Measurements from ENCODE around the gene CTBP2.

Gene CTBP2

DNA sequence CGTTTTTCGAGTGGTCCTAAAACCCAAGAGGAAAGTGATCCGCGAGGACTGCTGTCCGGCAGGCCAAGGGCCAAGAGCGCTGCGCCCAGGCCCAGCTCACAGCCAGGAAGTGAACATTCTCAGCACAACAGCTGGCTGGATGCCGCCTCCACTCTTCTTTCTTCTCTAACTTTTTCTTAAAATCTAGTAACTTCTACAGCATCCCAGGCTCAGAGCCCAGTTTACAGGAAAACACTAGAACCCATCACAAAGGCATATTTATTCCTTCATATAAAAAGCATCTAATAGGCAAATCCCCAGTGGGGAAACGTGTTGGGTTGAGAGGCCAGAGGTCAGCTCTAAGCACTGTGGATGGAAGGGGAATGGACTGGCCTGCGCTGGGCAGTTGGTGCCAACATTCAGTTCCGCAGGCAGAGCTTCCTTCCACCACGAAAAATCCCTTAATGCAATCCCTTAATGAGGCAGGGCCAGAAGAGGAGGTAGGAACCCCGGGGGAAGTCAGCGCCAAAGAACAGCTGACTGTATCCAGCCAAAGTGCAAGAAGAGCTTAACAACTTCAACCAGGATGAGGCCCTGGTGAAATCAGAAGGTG is 143.7 kb downstream of the CTBP2 start:
- no peak for DNase-seq

DNA sequence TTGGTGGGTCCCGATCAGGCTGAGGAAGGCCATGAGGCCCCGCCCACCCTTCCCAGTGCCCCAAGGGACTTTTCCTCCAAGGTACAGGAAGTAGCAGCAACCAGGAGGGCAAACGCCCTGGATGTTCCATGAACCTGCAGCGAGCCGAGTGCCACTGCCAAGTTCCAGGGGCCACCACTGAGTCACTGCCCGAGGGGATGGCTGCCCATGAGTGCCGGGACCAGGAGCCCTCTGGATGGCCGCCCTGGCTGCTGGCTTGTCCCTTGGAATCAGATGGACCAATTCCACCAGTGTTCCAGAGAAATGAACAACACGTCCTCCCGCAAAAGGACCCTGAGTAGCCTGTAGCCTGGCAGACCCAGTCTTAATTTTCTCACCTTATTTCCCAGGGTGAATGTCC is 144.2 kb downstream of the CTBP2 start:
- no peak for DNase-seq

DNA sequence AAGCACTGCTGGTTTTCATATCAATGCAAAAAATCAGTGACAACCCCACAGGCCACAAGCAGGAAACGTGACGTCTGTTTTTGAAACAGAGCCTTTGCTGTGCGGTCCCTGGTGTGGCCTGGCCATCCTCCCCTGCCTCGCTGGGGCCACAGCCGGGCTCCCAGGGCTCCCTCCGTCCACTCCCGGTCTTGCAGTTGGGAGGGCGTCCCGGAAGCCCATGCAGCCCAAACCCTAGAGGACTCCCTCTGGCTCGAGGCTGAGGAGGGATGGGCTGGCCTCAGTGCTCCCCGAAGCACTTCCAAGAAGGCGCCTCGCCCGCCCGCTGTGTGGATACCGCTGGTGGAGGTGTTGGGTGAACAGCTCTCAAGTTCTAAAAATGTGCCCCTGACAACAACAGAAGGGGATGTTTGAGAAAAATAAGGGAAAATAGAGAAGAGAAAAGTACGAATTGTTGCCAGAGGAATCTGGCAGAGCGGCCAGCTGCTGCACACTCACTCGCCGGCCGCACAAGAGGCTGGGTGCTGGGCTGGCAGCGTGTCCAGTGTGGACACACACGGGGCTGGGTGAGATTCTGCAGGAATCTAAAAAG is 144.9 kb downstream of the CTBP2 start:
- DNase-seq = no peak

DNA sequence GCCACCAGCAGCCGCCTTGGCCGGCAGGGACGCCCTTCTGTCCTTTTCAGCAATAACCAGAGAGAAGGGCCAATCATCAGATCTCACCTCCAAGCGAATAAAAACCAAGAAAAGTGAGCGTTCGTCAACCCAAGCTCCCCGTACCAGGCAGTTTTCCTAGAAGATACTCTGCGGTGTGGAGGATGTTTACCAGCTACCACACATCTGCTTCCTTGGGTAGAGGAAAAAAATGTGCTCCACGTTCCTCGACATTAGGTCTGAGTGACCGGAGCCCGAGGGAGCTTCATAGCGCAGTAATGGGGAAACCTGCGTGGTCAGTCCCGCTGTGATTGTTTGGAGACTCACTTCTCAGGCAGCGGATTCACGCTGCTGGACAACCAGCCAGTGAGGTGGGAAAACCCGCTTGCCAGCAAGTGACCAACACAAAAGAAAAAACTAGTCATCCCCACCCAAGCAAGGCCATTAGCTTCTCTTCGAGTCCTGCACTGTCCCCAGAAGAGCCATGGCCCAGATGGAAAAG is 145.5 kb downstream of the CTBP2 start:
- no peak for DNase-seq

DNA sequence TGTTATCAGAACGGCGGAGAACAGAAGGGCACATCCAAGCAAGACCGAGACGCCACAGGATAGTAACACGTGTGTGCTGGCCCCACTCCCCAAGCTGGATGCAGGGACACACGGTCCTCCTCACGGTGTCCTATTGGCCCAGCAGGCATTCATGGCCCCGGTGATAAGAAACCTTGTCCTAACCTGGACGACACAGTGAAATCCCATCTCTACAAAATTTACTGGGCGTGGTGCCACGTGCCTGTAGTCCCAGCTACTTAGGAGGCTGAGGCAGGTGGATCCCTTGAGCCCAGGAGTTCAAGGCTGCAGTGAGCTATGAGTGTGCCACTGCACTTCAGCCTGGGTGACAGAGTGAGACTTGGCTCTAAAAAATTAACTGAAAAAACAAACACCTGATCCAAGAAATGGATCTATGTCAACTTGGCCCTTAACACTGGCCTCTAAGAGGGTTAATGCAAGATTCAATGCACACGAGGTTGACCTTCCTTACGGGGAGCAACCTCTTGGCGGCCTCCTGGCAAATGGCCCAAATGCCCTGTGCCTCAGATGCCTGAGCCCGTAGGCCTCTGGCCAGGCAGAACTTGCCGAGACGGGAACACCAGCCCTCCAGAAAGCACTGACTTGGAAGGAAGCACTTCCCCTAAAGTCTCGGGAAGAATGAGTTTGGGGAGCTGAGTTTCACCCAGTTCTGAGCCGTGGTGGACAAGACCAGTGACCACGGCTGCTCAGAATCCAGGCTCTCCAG is 146.1 kb downstream of the CTBP2 start:
- no peak for DNase-seq

DNA sequence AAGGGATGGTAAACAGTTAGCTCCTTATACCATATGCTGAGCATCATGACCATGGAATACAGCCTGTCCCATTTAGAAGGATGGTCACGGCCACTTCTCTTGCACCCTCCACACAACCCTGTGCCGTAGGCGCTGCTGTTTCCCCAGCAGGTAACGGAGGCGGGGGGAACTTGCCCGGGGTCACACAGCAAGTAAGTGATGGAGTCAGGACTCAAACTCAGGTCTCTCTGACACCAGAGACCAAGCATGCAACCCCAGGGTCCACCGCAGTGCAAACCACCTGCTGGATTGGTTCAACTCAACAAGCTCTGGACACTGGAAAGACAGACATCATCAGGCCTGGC is 146.9 kb downstream of the CTBP2 start:
- no peak for DNase-seq

DNA sequence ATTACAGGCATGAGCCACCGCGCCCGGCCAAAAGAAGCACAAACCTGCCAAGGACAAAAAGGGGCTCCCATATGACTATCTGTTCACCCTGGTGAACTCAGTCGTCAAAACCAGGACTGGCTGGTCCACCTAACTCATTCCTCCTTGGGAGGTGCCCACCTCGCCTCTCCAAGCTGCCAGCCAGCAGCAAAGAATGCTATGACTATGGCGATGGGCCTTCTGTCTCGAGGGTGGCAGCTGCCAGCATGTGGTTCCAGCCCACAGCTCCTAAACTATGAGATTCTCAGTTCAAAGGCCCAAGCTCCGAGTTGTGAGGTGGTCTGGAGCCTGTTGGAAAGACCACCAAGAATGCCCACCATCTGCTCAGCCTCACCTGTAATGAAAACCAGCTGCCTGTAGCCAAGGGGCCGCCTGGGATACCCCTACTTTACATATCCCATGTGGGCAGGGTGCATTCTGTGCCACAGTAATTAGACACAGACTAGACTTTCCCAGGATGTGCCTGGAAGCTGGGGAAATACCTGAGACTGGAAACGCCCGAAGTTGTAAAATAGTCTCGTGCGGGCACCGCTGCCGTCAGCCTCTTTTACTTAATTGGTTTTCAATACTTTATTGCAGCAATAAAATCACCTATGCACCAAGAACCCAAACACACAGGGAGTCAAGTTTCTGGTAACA is 147.4 kb downstream of the CTBP2 start:
- DNase-seq = no peak

DNA sequence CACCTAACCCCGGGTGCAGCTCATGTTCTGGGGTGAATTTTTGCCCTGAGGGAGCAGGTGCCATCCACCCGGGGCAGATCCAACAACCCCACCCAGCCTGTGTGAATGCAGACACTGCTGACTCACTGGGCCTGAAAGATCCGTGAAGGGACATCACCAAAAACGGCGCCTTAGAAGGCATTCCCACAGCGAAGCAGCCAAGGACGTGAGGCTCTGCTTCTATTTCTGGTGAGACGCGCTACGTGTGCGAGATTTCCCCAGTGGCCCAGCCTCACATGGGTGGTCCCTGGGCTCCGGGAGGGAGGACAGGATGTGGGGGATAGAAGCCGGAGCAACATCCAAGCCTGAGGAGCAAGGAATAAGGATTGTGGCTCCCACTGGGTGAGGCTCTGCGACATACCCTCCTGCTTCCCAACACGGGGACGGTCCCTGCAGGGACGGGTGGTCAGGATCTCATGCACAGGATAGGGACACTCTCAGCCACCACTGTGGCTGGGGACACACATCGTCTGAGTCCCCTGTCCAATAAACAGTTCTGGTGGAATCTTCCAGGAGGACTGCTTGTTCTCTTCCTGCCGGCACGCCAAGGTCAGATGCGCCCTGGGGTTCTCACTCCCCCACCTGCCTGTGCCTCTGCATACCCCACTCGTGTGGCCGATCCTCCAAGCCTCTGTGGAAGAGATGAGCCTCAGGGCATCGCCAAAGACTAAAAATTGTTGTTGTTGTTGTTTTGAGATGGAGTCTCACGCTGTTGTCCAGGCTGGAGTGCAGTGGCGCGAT is 148.2 kb downstream of the CTBP2 start:
- DNase-seq = no peak

DNA sequence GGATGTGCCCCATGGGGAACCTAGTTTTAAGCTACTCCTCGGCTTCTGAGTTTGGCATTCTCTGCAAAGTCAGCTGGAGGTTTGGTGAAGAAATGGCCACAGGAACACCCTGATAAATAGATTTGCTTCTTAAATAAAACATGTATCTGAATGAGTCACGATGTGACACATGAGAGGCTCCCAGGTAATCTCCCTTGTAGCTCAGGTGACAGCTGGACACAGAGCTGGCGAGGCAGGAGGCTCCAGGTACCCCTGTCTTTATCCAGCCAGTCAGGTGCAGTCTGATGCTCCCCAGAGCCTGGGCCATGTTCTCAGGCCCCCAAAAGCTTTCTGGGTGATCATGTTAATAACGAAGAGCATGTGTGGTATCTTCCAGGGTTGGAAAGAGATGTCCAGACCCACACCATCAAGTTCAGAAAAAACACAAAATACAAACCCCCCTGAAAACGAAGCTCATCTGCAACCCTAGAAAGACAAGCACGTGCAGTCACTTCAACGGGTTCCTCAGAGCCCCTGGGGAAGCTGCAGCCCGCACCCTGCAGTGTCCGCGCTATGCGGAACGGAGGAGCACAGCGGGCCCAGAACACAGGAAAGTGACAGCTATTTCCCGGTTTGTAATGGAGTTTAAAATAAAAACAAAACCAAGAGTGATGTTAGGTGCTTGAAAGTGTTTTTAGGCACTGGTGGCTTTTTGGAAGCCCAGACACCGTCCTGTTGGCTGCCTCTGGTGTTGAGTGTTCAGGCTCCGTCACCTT is 149.0 kb downstream of the CTBP2 start:
- no peak for DNase-seq

DNA sequence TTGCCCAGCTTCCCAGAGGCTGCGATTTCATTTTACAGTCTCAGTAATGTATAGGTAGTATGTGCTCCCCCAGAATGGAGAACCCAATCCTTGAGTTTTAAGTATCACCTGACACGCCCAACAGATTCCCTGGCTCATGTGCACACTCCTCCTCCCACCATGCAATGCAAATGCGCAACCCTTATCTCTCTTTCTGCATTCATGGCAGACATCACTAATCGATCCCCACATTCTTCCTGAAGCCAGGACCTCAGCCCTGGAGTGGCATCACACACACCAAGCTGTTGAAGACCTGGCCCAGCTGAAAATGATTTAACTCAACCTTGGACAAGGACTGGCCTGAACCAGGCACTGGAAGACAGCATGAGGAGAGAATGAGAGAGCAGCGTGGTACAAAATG is 150.0 kb downstream of the CTBP2 start:
- no peak for DNase-seq

DNA sequence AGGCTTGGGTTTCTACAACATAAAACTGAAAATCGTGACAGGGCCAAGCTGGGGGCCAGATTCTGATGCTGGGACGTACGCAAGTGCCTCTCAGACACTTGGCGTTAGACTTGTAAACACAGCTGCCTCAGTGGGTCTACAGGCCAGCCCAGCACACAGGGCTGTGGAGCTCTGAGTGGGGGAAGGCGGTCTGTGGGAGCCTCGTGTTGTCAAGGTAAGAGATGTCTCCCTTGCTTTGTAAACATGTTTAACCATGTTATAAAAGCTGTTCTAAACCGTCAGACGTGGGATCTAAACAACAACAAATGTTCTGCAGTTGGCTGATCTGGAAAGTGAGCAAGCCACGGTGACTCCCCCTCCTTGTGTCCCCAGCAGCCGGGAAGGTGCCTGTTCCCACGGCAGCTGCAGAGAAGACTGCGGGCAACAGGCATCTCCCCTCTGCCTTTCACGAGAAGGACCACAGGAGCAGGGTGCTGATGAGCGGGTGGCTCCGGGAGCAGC is 150.7 kb downstream of the CTBP2 start:
- no peak for DNase-seq

DNA sequence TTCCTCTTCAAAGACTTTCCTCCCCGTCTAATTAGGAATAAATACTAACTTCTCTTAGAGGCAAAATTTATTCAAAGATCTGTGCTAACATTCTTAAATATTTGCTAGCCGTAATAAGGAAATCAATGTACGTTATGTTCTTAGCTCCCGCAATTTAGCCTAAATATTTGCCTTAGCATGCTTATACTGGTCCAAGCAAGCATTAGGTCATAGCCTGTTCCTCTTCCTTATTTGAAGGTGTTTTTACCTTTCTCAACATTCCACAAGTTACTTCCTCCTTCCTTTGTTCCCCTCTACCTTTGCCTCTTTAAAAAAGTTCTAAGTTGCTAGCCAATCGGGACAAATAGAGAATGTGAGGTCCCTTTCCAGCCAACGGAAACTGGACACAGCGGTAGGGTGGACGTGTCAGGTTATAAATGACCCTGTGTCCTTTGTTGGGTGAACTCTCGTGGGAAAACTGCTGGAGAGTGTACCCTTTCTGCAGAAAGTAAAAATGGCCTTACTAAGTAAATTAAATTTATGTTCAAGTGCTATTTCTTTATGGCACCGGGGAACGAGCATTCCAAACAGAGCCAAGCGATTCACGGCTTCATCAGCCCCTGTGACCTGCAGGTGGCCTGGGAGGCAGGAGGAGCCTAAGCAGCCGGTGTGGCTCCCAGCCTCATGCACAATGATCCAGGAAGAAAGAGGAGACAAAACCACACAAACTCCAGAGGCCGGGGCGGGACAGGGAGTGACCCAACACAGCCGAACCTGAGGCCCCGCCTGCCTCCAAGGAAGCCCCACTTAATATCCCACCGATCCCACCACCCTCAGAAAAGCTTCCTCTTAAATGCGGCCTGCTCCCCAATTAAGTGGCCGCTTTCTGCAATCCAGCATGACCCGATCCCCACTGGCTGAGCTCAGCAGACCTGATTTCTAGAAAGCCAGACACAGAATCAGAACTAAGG is 151.4 kb downstream of the CTBP2 start:
- DNase-seq = no peak

DNA sequence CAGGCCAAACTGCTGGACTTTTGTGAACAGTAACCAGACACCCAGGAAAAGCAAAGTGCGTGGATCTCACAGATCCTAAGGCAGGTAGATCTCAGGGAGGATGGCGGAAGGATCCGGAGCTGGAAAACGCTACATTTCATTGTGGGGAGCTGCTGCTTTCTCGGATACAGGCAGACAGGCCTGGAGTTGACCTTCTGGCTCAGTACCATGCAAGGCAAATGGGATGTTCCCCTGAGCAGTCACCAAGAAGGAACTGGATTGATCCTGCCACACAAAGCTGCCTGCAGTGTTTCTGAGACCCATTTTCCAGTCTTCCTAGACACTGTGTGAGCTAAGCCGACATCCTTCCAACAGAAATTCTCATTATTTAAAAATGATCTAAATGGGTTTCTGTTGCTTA is 152.9 kb downstream of the CTBP2 start:
- DNase-seq = no peak

DNA sequence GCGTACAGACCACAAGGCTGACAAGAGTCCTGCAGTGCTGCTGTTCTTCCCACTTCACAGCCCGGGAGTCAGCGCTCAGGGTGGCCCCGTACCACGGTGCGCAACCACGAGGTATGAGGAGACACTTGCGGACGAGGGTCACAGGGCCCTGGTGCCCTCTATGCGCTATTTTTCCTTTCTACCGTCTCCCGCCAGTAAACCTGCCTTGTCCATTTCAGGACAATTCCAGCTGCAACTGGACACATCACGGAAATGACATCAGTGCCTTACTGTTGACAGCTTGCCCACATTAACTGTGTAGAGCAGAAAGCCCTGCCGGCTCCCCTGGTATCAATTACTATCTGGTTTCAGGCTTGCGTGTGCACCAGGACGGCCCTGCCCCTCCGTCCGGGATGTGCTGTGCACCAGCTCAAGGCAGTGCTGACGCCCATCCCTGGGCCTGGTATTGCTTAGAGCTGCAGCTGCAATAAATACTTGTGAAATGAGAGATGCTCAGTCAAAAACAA is 153.4 kb downstream of the CTBP2 start:
- peak; percentile 37 for DNase-seq

DNA sequence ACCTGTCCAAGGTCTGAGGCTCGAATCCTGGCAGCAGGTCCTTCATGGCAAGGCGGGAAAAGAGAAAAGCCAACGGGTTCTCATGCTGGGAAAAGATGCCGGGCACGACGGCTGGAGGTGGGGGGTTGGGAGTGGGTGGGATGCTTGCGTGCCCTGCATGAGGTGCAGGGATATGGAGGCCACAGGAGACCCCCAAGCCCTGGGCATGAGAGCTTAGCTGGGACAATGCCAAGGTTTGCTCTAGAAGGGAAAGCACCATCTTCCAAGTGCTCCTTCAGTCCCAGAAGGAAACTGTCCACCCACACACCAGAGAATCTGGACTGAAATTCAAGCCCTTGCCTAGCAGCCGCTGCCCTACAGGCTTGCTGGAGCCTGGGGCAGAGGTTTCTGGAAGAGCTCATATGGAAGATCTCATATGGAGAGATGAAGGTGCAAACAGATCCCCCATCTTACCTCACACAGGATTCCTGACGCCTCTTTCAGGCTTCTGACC is 154.1 kb downstream of the CTBP2 start:
- DNase-seq = no peak

DNA sequence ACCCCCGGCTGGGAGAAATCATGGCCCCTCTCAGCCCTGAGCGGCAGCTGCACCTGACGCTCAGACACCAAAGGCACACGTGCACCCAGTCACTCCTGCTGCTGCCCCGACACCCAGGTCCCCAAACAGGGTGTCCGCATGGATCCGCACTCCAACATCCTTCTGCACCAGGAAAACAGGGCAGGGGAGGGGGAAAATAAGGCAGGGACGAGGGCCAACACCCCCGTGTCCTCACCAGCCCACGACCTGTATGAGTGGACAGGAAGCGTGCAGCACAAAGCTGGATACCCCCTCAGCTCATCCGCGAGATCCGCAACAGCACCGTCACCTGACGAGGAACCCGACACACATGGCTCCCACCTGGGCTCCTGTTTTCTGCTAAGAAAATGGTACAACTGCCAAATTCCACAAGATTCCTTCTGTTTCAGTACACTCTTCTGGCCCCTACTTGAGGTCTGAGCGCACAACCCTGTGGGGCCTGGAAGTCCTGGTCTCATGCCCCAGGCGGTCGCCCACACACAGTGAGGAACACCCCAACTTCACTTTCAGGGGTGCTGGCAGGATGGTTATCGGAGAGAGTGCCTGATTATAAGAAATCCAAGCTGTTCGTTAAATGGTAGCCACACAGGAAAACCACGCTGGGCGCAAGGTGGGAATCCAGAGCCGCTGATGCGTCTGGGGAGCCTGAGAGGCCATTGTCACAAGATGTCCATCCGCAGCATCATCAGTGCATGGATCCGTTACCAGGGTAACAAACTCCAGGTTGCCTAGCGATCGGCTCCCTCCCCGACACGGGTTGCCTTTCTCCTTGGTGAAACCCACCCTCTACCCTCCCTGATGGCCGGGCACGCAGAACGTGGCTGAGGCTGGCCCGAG is 154.8 kb downstream of the CTBP2 start:
- DNase-seq = no peak

DNA sequence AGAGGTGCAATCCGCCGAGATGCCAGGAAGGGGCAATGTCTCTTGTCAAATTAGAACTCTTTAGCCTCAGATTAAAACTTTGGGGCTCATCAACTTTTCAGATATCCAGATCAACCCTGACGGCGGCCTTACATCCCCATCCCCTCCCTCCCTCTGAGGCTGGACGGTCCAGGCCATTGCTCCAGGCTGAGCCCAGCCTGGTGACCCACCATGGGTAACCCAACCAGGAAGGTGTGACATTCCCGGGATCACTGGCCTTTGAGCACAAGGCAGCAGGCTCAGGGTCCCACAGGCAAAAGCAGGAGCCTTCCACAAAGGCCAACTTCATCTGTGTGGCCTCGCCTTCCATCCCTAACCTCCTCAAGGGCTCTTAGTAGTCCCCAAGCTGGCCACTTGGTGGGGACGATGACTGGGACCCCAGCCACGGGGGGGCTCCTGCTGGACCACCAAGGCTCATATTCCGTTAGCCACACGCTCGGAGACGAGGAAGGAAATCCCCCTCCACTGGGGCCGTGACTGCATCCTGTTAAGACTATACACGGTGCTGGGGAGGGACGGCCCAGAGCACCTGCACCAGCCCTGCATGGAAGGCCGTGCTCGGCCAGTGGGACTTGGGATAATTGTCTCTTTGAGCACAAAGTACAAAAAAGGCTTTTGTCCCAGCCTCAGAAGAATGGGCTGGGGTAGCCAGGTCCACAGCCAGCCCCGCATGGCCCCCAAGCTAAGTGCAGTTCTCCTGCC is 155.6 kb downstream of the CTBP2 start:
- no peak for DNase-seq

DNA sequence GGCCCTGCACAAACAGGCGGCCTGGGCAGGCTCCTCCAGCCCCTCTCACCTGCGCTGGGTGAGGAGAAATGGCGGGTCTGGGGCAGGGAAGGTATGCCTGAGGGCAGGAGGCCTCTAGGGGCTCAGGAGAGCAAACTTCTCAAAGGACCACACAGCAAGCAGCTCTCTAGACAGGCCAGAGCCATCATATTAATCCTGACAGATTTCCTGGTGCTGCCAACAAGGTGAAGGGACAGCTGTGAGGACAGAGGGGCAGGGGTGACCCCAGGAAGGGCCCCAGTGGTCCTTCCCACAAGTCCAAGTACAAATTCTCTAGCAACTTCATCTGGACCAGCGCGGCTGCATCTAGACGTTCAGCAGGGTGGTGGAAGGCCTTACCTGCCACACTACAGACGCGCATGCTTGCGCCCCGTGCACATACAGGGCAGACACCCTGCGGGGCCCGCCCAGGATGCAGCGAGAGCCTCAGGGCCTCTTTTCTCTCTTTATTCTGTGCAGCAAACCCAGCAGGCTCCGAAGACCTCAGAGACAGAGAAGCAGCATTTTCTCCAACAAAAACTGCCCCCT is 156.4 kb downstream of the CTBP2 start:
- no peak for DNase-seq

Measured in NCI-H2107 (cell line).